Tibial artery (tissue), 4 donors: ENCODE measurements around the gene DDI2.
"Not testable (repeated sequence)": the region's sequence is repeated elsewhere in the genome, so short reads cannot be mapped to it uniquely, and the experiment has no call there.

ENCODE experiments used
- DNase-seq, 2 donors: peaks; one replicate each; pipeline ENCODE4 v3.0.0-alpha.2; 2019
- H3K27ac ChIP-seq, 2 donors: fragments of 200-600 bp; sonication (generic) in 1 of 2; 1 replicate in 1 of 2; 2 replicates in 1 of 2; pipeline ENCODE4 v1.5.1; 2018 to 2019; ENCODE audit warnings: mild to moderate bottlenecking in 1 of 2
- H3K27me3 ChIP-seq, 2 donors: fragments of 200-600 bp; sonication (generic) in 1 of 2; one replicate each; pipeline versions ENCODE4 v1.5.1 to v1.6.0; 2016 to 2019
- H3K36me3 ChIP-seq, 3 donors: fragments of 200-600 bp; sonication (generic) in 2 of 3; one replicate each; pipeline ENCODE4 v1.5.1; 2016 to 2019; ENCODE audit warnings: mild to moderate bottlenecking in 2 of 3
- H3K4me1 ChIP-seq, 4 donors: fragments of 200-600 bp; sonication (generic) in 2 of 4; 1 replicate in 3 of 4; 2 replicates in 1 of 4; pipeline ENCODE4 v1.5.1; 2016 to 2019
- H3K4me3 ChIP-seq, 2 donors: fragments of 200-600 bp; sonication (generic) in 1 of 2; 1 replicate in 1 of 2; 2 replicates in 1 of 2; pipeline ENCODE4 v1.5.1; 2018 to 2019; ENCODE audit warnings: mild to moderate bottlenecking in 2 of 2
- H3K9me3 ChIP-seq, 3 donors: fragments of 200-600 bp; sonication (generic) in 1 of 3; one replicate each; pipeline ENCODE4 v1.5.1; 2016 to 2019
- CTCF ChIP-seq, 2 experiments: fragments of 200-600 bp in 1 of 2; fragments of 450-650 bp in 1 of 2; IDR thresholded peaks; one replicate each; pipeline ENCODE4 v1.5.1; 2017 to 2019; ENCODE audit warnings: antibody characterized with exemption in 2 of 2, mild to moderate bottlenecking in 1 of 2, moderate library complexity in 1 of 2
- intact Hi-C: fragments of 100-400 bp; cut with DNase I; formaldehyde crosslinking; loops from one replicate; pipeline ENCODE4 v1.15.0; 2023; ENCODE audit warnings: low total_unique reads

Gene DDI2

GRCh38 chr1:15603050-15603965 lies 13.9 kb upstream of the DDI2 start:
- Histone ChIP-seq H3K36me3 (no peaks in the 10 kb centered on the region), H3K4me3 (peak overlapping the region; percentile 64 to 74), H3K9me3 (no peaks in the 10 kb centered on the region), H3K27ac (peak overlapping the region; percentile 76 to 78), H3K4me1 (peaks cover 0 to 14% (median 5%) of the 10 kb centered on the region in 4 donors), H3K27me3 (no peaks in the 10 kb centered on the region)
- intact Hi-C loops: loop anchor here (2.0 kb wide), 1 partner anchor 13 kb away; the partner anchor contains the start of gene DDI2
- peak in 1 of 2 experiments; percentile 23 for TF ChIP-seq CTCF (IDR thresholded peaks at IDR 0.05)
- DNase-seq: peak; percentile 97 to 98

GRCh38 chr1:15603966-15604282 lies 13.3 kb upstream of the DDI2 start:
- H3K9me3 ChIP-seq, DNase-seq, H3K36me3 ChIP-seq, H3K27me3 ChIP-seq: not testable (repeated sequence)
- peak overlapping the region; percentile 76 to 78 for H3K27ac ChIP-seq
- intact Hi-C loops: loop anchor here (2.0 kb wide), 1 partner anchor 13 kb away; the partner anchor contains the start of gene DDI2
- H3K4me1 ChIP-seq: peaks cover 0 to 14% (median 5%) of the 10 kb centered on the region in 4 donors
- peak overlapping the region; percentile 64 to 74 for H3K4me3 ChIP-seq

- H3K27me3 ChIP-seq, H3K9me3 ChIP-seq, DNase-seq, intact Hi-C loops, H3K27ac ChIP-seq, H3K4me3 ChIP-seq, H3K36me3 ChIP-seq: not testable (repeated sequence)
- peaks cover 0 to 14% (median 5%) of the 10 kb centered on the region in 4 donors for H3K4me1 ChIP-seq
These were observed 12.9 kb upstream of the DDI2 start for GRCh38 chr1:15604400-15604799.

GRCh38 chr1:15605398-15606383 lies 11.6 kb upstream of the DDI2 start:
- no peak overlapping the region for H3K4me3 ChIP-seq
- intact Hi-C loops: no loop called here
- H3K27me3 ChIP-seq: no peaks in the 10 kb centered on the region
- TF ChIP-seq CTCF (IDR thresholded peaks at IDR 0.05): no peak
- H3K9me3 ChIP-seq: no peaks in the 10 kb centered on the region
- peaks cover 0 to 14% (median 5%) of the 10 kb centered on the region in 4 donors for H3K4me1 ChIP-seq
- no peak overlapping the region for H3K27ac ChIP-seq
- DNase-seq: no peak
- H3K36me3 ChIP-seq: no peaks in the 10 kb centered on the region

- H3K27me3 ChIP-seq: no peaks in the 10 kb centered on the region
- no peak for DNase-seq
- no peak overlapping the region for H3K27ac ChIP-seq
- H3K4me3 ChIP-seq: no peak overlapping the region
- no peak for TF ChIP-seq CTCF (IDR thresholded peaks at IDR 0.05)
- no peaks in the 10 kb centered on the region for H3K36me3 ChIP-seq
- intact Hi-C loops: no loop called here
- no peaks in the 10 kb centered on the region for H3K9me3 ChIP-seq
- no peaks in the 10 kb centered on the region for H3K4me1 ChIP-seq
These were observed 7.6 kb upstream of the DDI2 start for GRCh38 chr1:15609631-15610030.

GRCh38 chr1:15610167-15610566 lies 7.1 kb upstream of the DDI2 start:
- no peaks in the 10 kb centered on the region for H3K9me3 ChIP-seq
- no peaks in the 10 kb centered on the region for H3K27me3 ChIP-seq
- no peak overlapping the region for H3K4me3 ChIP-seq
- H3K4me1 ChIP-seq: no peaks in the 10 kb centered on the region
- no peak overlapping the region for H3K27ac ChIP-seq
- no peak for TF ChIP-seq CTCF (IDR thresholded peaks at IDR 0.05)
- intact Hi-C loops: no loop called here
- H3K36me3 ChIP-seq: no peaks in the 10 kb centered on the region
- DNase-seq: no peak
